Activated CD4-positive, alpha-beta memory T cell treated with anti-CD3 and anti-CD28 coated beads, Interleukin-2, amount 10 ng/mL, durations not matched to agents 7 days and 5 days (primary cell): ENCODE data around the gene DUSP1. TPM values are rescaled to one million over a fixed set of nuclear protein-coding genes. Genes with fewer than 3 reads are reported as not detected.

Source experiments
- CTCF ChIA-PET: fragments of 350-600 bp; sonication (Branson Sonifier 250); formaldehyde crosslinking; loops from one replicate; lab custom pipeline; 2021; ENCODE audit warnings: antibody characterized with exemption, inconsistent platforms; lab: Charles Lee
- POLR2A ChIA-PET: fragments of 350-600 bp; sonication (Branson Sonifier 250); formaldehyde crosslinking; loops from one replicate; lab custom pipeline; 2021; ENCODE audit warnings: antibody characterized with exemption; lab: Charles Lee
- DNase-seq: peaks from one replicate; pipeline ENCODE4 v3.0.0-alpha.2; 2020
- H3K27ac Mint-ChIP-seq: one replicate; pipeline ENCODE4 v1.8.0; 2021; ENCODE audit warnings: mild to moderate bottlenecking, mixed read lengths
- H3K27me3 Mint-ChIP-seq: one replicate; pipeline ENCODE4 v1.8.0; 2021; ENCODE audit warnings: mixed read lengths
- H3K36me3 Mint-ChIP-seq: one replicate; pipeline ENCODE4 v1.8.0; 2021; ENCODE audit warnings: low read depth, mixed read lengths
- H3K4me1 Mint-ChIP-seq: one replicate; pipeline ENCODE4 v1.8.0; 2021; ENCODE audit warnings: mixed read lengths
- H3K4me3 Mint-ChIP-seq: one replicate; pipeline ENCODE4 v1.8.0; 2021; ENCODE audit warnings: mild to moderate bottlenecking, mixed read lengths
- H3K9me3 Mint-ChIP-seq: one replicate; pipeline ENCODE4 v1.8.0; 2021; ENCODE audit warnings: mixed read lengths
- total RNA-seq, 2 experiments: library from RNA; stranded (reverse); gene quantifications; one replicate each; pipeline ENCODE4 v1.2.3, GENCODE V29; 2021

Gene DUSP1
- total RNA-seq, 2 experiments from 2014 or later = 17.0 to 18.8 TPM

GRCh38 chr5:172805736-172806255 lies 34.8 kb upstream of the DUSP1 start:
- DNase-seq = no peak
- H3K4me3 Mint-ChIP-seq = no peak overlapping the region
- peaks cover 2% of the 10 kb centered on the region for H3K9me3 Mint-ChIP-seq
- peaks cover 2% of the 10 kb centered on the region for H3K27me3 Mint-ChIP-seq
- ChIA-PET POLR2A (interaction anchor here (0.9 to 2.5 kb wide), 3 partner anchors 29 to 36 kb away, joined by 4 to 18 read pairs (median 4); partner anchors contain the start of gene DUSP1), CTCF (interaction anchor here (0.8 to 2.1 kb wide), 2 partner anchors 33 to 126 kb away, joined by 4 to 7 read pairs; no protein-coding TSS in a partner anchor)
- H3K36me3 Mint-ChIP-seq = peaks cover 3% of the 10 kb centered on the region
- H3K4me1 Mint-ChIP-seq = peaks cover 16% of the 10 kb centered on the region
- H3K27ac Mint-ChIP-seq = no peak overlapping the region

GRCh38 chr5:172805018-172805683 lies 34.2 kb upstream of the DUSP1 start:
- Mint-ChIP-seq H3K27ac (no peak overlapping the region), H3K27me3 (peaks cover 2% of the 10 kb centered on the region)

GRCh38 chr5:172802567-172803176 lies 31.7 kb upstream of the DUSP1 start:
- Mint-ChIP-seq H3K4me3 (no peak overlapping the region), H3K4me1 (peaks cover 20% of the 10 kb centered on the region), H3K27ac (no peak overlapping the region), H3K9me3 (no peaks in the 10 kb centered on the region), H3K27me3 (no peaks in the 10 kb centered on the region), H3K36me3 (peaks cover 3% of the 10 kb centered on the region)
- ChIA-PET CTCF (interaction anchor here (1.7 kb wide), 1 partner anchor 31 kb away, joined by 4 read pairs; no protein-coding TSS in a partner anchor), POLR2A (no interaction called here)
- no peak for DNase-seq

More at GRCh38 chr5:172805018-172805683, 34.2 kb upstream of the DUSP1 start:
- H3K9me3 Mint-ChIP-seq = peaks cover 2% of the 10 kb centered on the region
- no peak for DNase-seq
- H3K36me3 Mint-ChIP-seq = peaks cover 3% of the 10 kb centered on the region
- POLR2A ChIA-PET = interaction anchor here (1.2 kb wide), 1 partner anchor 34 kb away, joined by 4 read pairs; the partner anchor contains the start of gene DUSP1
- peaks cover 16% of the 10 kb centered on the region for H3K4me1 Mint-ChIP-seq
- CTCF ChIA-PET = interaction anchor here (0.6 to 2.1 kb wide), 5 partner anchors 26 to 127 kb away, joined by 3 to 7 read pairs (median 4); no protein-coding TSS in a partner anchor
- H3K4me3 Mint-ChIP-seq = no peak overlapping the region

GRCh38 chr5:172802112-172802511 lies 31.1 kb upstream of the DUSP1 start:
- H3K27me3 Mint-ChIP-seq = no peaks in the 10 kb centered on the region
- ChIA-PET POLR2A (no interaction called here), CTCF (no interaction called here)
- H3K27ac Mint-ChIP-seq = no peak overlapping the region
- no peaks in the 10 kb centered on the region for H3K9me3 Mint-ChIP-seq
- peaks cover 15% of the 10 kb centered on the region for H3K4me1 Mint-ChIP-seq
- H3K36me3 Mint-ChIP-seq = peaks cover 3% of the 10 kb centered on the region
- no peak overlapping the region for H3K4me3 Mint-ChIP-seq
- DNase-seq = no peak

GRCh38 chr5:172801179-172801671 lies 30.2 kb upstream of the DUSP1 start:
- Mint-ChIP-seq H3K27me3 (no peaks in the 10 kb centered on the region), H3K27ac (no peak overlapping the region), H3K4me1 (peaks cover 9% of the 10 kb centered on the region), H3K4me3 (no peak overlapping the region), H3K9me3 (no peaks in the 10 kb centered on the region), H3K36me3 (no peaks in the 10 kb centered on the region)
- ChIA-PET POLR2A (no interaction called here), CTCF (no interaction called here)
- no peak for DNase-seq

GRCh38 chr5:172800088-172800551 lies 29.1 kb upstream of the DUSP1 start:
- CTCF ChIA-PET = interaction anchor here (1.0 to 1.1 kb wide), 2 partner anchors 11 to 85 kb away, joined by 3 to 4 read pairs; no protein-coding TSS in a partner anchor

GRCh38 chr5:172799416-172799815 lies 28.4 kb upstream of the DUSP1 start:
- ChIA-PET CTCF (interaction anchor here (1.0 to 1.1 kb wide), 2 partner anchors 10 to 84 kb away, joined by 3 to 4 read pairs; no protein-coding TSS in a partner anchor), POLR2A (no interaction called here)
- no peaks in the 10 kb centered on the region for H3K9me3 Mint-ChIP-seq
- no peaks in the 10 kb centered on the region for H3K27me3 Mint-ChIP-seq
- no peak for DNase-seq
- H3K36me3 Mint-ChIP-seq = no peaks in the 10 kb centered on the region
- H3K4me1 Mint-ChIP-seq = peaks cover 8% of the 10 kb centered on the region
- no peak overlapping the region for H3K27ac Mint-ChIP-seq
- H3K4me3 Mint-ChIP-seq = no peak overlapping the region

More at GRCh38 chr5:172800088-172800551, 29.1 kb upstream of the DUSP1 start:
- Mint-ChIP-seq H3K27ac (no peak overlapping the region), H3K9me3 (no peaks in the 10 kb centered on the region), H3K4me3 (no peak overlapping the region), H3K4me1 (peaks cover 8% of the 10 kb centered on the region), H3K36me3 (no peaks in the 10 kb centered on the region), H3K27me3 (no peaks in the 10 kb centered on the region)
- POLR2A ChIA-PET = no interaction called here
- DNase-seq = no peak

GRCh38 chr5:172798422-172799215 lies 27.6 kb upstream of the DUSP1 start:
- Mint-ChIP-seq H3K9me3 (no peaks in the 10 kb centered on the region), H3K4me3 (no peak overlapping the region), H3K4me1 (peaks cover 8% of the 10 kb centered on the region), H3K36me3 (no peaks in the 10 kb centered on the region), H3K27me3 (no peaks in the 10 kb centered on the region), H3K27ac (no peak overlapping the region)
- DNase-seq = no peak
- POLR2A ChIA-PET = interaction anchor here (1.1 to 1.7 kb wide), 3 partner anchors 9 to 28 kb away, joined by 3 to 7 read pairs (median 5); no protein-coding TSS in a partner anchor
- CTCF ChIA-PET = interaction anchor here (1.3 kb wide), 1 partner anchor 26 kb away, joined by 7 read pairs; no protein-coding TSS in a partner anchor

- no peaks in the 10 kb centered on the region for H3K36me3 Mint-ChIP-seq
- no peaks in the 10 kb centered on the region for H3K9me3 Mint-ChIP-seq
- DNase-seq = no peak
- peaks cover 8% of the 10 kb centered on the region for H3K4me1 Mint-ChIP-seq
- POLR2A ChIA-PET = interaction anchor here (1.1 to 1.7 kb wide), 3 partner anchors 10 to 28 kb away, joined by 3 to 7 read pairs (median 5); no protein-coding TSS in a partner anchor
- H3K27me3 Mint-ChIP-seq = no peaks in the 10 kb centered on the region
- H3K27ac Mint-ChIP-seq = no peak overlapping the region
- no peak overlapping the region for H3K4me3 Mint-ChIP-seq
- CTCF ChIA-PET = interaction anchor here (1.3 kb wide), 1 partner anchor 25 kb away, joined by 7 read pairs; no protein-coding TSS in a partner anchor
Observed at GRCh38 chr5:172797771-172798191, 26.8 kb upstream of the DUSP1 start.

- ChIA-PET CTCF (no interaction called here), POLR2A (no interaction called here)
- no peaks in the 10 kb centered on the region for H3K36me3 Mint-ChIP-seq
Observed at GRCh38 chr5:172796306-172796705, 25.3 kb upstream of the DUSP1 start.

GRCh38 chr5:172795318-172795977 lies 24.5 kb upstream of the DUSP1 start:
- Mint-ChIP-seq H3K27ac (no peak overlapping the region), H3K9me3 (no peaks in the 10 kb centered on the region), H3K4me1 (peaks cover 8% of the 10 kb centered on the region), H3K36me3 (no peaks in the 10 kb centered on the region), H3K4me3 (no peak overlapping the region), H3K27me3 (no peaks in the 10 kb centered on the region)
- ChIA-PET CTCF (no interaction called here), POLR2A (no interaction called here)
- no peak for DNase-seq

More at GRCh38 chr5:172796306-172796705, 25.3 kb upstream of the DUSP1 start:
- Mint-ChIP-seq H3K27me3 (no peaks in the 10 kb centered on the region), H3K4me1 (peaks cover 8% of the 10 kb centered on the region), H3K9me3 (no peaks in the 10 kb centered on the region), H3K4me3 (no peak overlapping the region), H3K27ac (no peak overlapping the region)
- DNase-seq = no peak
